T-helper 1 cell treated with Interleukin-12 subunit alpha and Interleukin-12 subunit beta and Interleukin-4 antibody, amounts not matched to agents 30 μg/mL and 1 μg/mL, for 36 hours (primary cell): Measurements from ENCODE around the gene TNNI3K.

Source experiments
- H3K27ac Mint-ChIP-seq: one replicate; pipeline ENCODE4 v1.8.0; 2021; ENCODE audit warnings: mild to moderate bottlenecking, mixed read lengths
- H3K27me3 Mint-ChIP-seq: one replicate; pipeline ENCODE4 v1.8.0; 2021; ENCODE audit warnings: low read depth, mixed read lengths
- H3K36me3 Mint-ChIP-seq: one replicate; pipeline ENCODE4 v1.8.0; 2021; ENCODE audit warnings: low read depth, mixed read lengths
- H3K4me1 Mint-ChIP-seq: one replicate; pipeline ENCODE4 v1.8.0; 2021; ENCODE audit warnings: low read depth, mixed read lengths
- H3K4me3 Mint-ChIP-seq: one replicate; pipeline ENCODE4 v1.8.0; 2021; ENCODE audit warnings: mild to moderate bottlenecking, moderate library complexity, mixed read lengths
- H3K9me3 Mint-ChIP-seq: one replicate; pipeline ENCODE4 v1.8.0; 2021; ENCODE audit warnings: mixed read lengths

TNNI3K gene, protein sequence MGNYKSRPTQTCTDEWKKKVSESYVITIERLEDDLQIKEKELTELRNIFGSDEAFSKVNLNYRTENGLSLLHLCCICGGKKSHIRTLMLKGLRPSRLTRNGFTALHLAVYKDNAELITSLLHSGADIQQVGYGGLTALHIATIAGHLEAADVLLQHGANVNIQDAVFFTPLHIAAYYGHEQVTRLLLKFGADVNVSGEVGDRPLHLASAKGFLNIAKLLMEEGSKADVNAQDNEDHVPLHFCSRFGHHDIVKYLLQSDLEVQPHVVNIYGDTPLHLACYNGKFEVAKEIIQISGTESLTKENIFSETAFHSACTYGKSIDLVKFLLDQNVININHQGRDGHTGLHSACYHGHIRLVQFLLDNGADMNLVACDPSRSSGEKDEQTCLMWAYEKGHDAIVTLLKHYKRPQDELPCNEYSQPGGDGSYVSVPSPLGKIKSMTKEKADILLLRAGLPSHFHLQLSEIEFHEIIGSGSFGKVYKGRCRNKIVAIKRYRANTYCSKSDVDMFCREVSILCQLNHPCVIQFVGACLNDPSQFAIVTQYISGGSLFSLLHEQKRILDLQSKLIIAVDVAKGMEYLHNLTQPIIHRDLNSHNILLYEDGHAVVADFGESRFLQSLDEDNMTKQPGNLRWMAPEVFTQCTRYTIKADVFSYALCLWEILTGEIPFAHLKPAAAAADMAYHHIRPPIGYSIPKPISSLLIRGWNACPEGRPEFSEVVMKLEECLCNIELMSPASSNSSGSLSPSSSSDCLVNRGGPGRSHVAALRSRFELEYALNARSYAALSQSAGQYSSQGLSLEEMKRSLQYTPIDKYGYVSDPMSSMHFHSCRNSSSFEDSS

DNA sequence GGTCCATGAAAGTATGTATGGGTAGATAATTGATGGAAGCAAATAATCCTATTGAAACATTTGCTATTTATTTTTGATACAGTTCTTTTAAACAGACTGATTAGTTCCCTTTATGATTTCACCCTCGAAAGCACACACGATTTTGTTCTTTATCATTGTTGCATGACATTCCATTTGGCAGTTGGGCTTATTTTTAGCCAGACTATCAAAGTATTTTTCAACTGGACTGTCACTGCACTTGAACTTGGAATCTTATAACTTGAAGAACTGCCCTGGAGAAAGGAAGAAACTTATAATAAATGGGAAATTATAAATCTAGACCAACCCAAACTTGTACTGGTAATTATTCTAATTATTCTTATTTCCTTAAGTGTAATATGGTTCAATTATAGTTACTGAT lies at the start of gene TNNI3K:
TNNI3K (plus strand) TSS at position 235 of the 400 bp plus-strand sequence; CDS start at position 300, 65 bp downstream.
- Mint-ChIP-seq H3K9me3 (no peaks in the 10 kb centered on the region), H3K27me3 (no peaks in the 10 kb centered on the region), H3K27ac (no peak within 1 kb of the TSS)

DNA sequence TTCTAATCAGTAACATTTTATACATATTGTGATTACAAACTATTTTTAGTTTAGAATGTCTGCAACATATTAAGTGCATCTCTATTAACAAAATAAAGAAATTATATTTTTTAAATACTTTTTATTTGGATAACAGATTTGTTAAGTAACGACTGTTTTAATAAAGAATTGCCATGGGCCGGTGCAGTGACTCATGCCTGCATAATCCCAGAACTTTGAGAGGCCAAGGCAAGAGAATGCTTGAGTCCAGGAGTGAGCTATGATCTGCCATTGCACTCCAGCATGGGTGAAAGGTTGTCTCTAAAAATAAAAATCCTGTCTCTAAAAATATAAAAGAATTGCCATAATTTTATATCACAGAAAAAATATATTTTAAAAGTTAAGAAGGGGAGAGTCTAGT lies 41.3 kb upstream of the TNNI3K start:
- H3K4me3 Mint-ChIP-seq: no peak overlapping the region
- peaks cover 2% of the 10 kb centered on the region for H3K36me3 Mint-ChIP-seq
- peaks cover 8% of the 10 kb centered on the region for H3K4me1 Mint-ChIP-seq
- H3K27me3 Mint-ChIP-seq: peaks cover 8% of the 10 kb centered on the region
- no peak overlapping the region for H3K27ac Mint-ChIP-seq
- H3K9me3 Mint-ChIP-seq: no peaks in the 10 kb centered on the region

More for the DNA sequence above, at the start of gene TNNI3K:
- no peaks in the 10 kb centered on the region for H3K36me3 Mint-ChIP-seq
- H3K4me1 Mint-ChIP-seq: no peaks in the 10 kb centered on the region
- no peak within 1 kb of the TSS for H3K4me3 Mint-ChIP-seq

DNA sequence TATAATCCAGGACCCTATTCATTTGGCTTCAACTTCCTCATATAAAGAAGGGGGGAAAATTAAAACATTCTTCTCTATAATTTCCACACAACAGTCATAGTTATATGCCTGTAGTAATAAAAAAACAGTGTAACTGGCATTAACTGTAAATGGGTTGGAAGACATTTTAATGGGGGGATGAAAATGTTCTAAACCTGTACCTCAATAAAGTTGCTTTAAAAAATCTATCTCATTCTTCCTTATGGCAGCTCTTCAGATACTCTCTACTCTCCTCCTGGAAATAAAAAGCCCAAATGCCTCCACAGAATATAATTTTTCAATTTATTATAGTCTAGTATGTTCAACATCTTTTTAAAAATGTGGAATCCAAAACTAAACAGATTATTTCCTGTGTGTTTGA lies 39.8 kb upstream of the TNNI3K start:
- no peaks in the 10 kb centered on the region for H3K9me3 Mint-ChIP-seq
- H3K27ac Mint-ChIP-seq: no peak overlapping the region
- H3K36me3 Mint-ChIP-seq: peaks cover 2% of the 10 kb centered on the region
- peaks cover 13% of the 10 kb centered on the region for H3K4me1 Mint-ChIP-seq
- peaks cover 8% of the 10 kb centered on the region for H3K27me3 Mint-ChIP-seq
- H3K4me3 Mint-ChIP-seq: no peak overlapping the region

DNA sequence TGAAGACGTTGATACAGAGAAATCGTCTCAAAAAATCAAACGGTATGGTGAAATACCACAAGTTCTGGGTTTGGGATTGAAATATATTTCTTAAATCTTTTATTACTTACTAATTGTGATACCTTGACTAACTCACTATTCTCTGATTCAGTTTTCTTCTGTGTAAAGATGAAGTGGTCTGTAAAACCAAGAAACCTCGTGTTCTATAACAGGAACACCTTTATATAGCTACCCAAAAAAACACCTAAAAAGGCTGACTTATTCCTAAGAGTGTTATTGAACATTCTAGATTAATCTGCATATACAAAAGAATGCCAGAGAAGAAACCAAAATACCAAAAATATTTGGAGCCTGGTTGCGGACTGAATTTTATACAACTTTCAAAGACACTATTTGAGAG lies 37.9 kb upstream of the TNNI3K start:
- no peaks in the 10 kb centered on the region for H3K9me3 Mint-ChIP-seq
- H3K27me3 Mint-ChIP-seq: peaks cover 8% of the 10 kb centered on the region
- H3K36me3 Mint-ChIP-seq: peaks cover 7% of the 10 kb centered on the region
- peak overlapping the region; percentile 95 for H3K27ac Mint-ChIP-seq
- peaks cover 13% of the 10 kb centered on the region for H3K4me1 Mint-ChIP-seq
- peak overlapping the region; percentile 95 for H3K4me3 Mint-ChIP-seq

DNA sequence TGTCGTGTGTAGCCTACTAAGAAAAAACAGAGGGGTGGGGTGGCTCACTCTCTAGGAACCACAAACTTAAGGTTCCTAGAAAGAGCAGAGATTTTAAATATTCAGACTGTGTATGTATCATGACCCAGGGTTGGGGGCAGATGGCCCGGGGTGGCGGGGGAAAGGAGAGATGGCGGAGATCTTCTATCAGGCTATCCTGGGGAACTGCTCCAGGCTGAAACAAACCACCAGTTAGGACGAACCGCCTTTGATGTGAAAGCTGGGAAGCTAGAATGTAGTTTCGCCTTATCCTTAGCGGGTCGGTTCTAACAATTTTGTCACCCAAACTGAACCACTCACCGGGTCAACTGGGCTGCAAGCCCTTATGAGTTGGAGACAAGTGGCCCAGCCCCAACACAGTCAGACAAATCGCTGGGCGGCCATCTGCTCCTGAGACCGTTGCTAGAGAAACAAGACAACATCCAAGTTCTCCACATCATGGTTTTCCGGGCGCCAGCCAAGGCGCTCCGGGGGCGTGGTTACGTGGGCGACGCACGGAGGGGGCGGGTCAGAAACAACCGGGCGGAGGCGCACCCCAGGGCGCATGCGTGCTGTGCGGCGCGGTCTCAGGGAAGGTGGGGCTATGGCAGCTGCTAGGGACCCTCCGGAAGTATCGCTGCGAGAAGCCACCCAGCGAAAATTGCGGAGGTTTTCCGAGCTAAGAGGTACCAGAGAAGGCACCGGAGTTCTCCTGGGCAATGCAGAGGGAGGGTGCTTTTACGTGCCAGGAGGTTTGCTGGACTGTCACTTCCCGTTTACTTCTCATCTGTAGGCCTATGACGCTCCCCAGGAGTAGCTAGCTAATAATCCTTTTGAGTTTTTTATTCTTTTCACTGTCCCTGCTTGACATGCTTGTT lies 37.3 kb upstream of the TNNI3K start, which contains the start of the genes FPGT and LRRIQ3:
FPGT (plus strand) TSS at position 586 of the 896 bp plus-strand sequence; CDS start at position 623, 37 bp downstream.
LRRIQ3 (minus strand) TSS at position 520 of the 896 bp plus-strand sequence. CDS start 14,492 bp downstream, outside the sequence.
- peak within 1 kb of the TSS; percentile 95 for H3K4me3 Mint-ChIP-seq
- peaks cover 13% of the 10 kb centered on the region for H3K4me1 Mint-ChIP-seq
- no peaks in the 10 kb centered on the region for H3K9me3 Mint-ChIP-seq
- peaks cover 7% of the 10 kb centered on the region for H3K36me3 Mint-ChIP-seq
- peak within 1 kb of the TSS; percentile 95 for H3K27ac Mint-ChIP-seq
- H3K27me3 Mint-ChIP-seq: peaks cover 8% of the 10 kb centered on the region

DNA sequence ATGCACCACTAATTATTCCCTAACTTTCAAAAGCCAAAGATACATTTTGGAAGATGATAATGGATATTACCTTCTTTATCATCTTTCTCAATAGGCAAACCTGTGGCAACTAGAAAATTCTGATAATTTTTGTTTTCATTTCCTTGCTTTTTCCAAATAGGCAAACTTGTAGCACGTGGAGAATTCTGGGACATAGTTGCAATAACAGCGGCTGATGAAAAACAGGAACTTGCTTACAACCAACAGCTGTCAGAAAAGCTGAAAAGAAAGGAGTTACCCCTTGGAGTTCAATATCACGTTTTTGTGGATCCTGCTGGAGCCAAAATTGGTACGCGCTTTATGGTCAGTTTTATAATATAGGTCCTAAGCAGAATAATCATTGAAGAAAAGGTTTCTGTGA lies 35.7 kb upstream of the TNNI3K start:
- Mint-ChIP-seq H3K4me3 (peak overlapping the region; percentile 95), H3K36me3 (peaks cover 7% of the 10 kb centered on the region), H3K4me1 (peaks cover 13% of the 10 kb centered on the region), H3K27me3 (peaks cover 8% of the 10 kb centered on the region), H3K27ac (no peak overlapping the region), H3K9me3 (no peaks in the 10 kb centered on the region)

DNA sequence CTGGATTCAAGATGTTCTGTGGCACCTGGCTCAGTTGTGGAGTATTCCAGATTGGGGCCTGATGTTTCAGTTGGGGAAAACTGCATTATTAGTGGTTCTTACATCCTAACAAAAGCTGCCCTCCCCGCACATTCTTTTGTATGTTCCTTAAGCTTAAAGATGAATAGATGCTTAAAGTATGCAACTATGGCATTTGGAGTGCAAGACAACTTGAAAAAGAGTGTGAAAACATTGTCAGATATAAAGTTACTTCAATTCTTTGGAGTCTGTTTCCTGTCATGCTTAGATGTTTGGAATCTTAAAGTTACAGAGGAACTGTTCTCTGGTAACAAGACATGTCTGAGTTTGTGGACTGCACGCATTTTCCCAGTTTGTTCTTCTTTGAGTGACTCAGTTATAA lies 29.9 kb upstream of the TNNI3K start:
- Mint-ChIP-seq H3K4me3 (no peak overlapping the region), H3K27ac (no peak overlapping the region), H3K4me1 (peaks cover 2% of the 10 kb centered on the region), H3K36me3 (peaks cover 5% of the 10 kb centered on the region), H3K9me3 (no peaks in the 10 kb centered on the region), H3K27me3 (no peaks in the 10 kb centered on the region)

DNA sequence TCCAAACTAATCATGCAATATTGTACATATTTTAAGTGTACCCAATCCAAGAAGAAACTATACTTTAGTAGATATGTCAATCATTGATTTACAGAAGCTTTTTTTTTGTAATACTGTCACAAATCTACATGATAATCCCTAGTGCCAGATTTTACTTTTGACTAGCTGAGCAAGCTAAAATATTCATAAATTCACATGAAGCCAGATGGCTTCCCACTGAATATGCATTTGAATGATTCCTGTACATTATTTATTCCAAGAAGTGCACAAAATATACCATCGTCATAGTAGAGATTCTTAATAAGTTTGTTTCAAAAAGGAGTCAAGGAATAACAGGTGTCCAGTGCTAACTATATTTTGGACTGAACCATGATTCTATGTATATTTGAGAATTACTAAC lies 20.0 kb upstream of the TNNI3K start:
- Mint-ChIP-seq H3K27me3 (no peaks in the 10 kb centered on the region), H3K9me3 (peaks cover 8% of the 10 kb centered on the region), H3K36me3 (no peaks in the 10 kb centered on the region), H3K4me3 (no peak overlapping the region), H3K27ac (no peak overlapping the region), H3K4me1 (no peaks in the 10 kb centered on the region)

DNA sequence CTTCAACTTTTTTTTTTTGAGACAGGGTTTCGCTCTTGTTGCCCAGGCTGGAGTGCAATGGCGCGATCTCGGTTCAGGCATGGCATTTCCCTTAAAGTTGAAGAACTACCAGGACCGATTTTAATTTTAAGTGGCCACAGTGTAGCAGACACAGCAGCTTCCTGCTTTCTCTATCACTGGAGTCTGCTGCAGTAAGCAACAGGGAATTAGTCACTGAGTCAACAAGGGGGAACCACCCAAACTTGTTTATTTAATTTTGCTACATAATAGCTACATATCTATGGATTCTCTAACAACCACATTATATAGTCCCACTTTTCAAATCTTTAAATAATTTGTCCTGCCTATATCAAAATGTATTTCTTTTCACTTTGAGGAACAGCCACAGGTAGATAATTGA lies 12.5 kb upstream of the TNNI3K start:
- Mint-ChIP-seq H3K4me3 (no peak overlapping the region), H3K9me3 (peaks cover 20% of the 10 kb centered on the region), H3K27me3 (no peaks in the 10 kb centered on the region), H3K36me3 (no peaks in the 10 kb centered on the region), H3K27ac (no peak overlapping the region), H3K4me1 (no peaks in the 10 kb centered on the region)

DNA sequence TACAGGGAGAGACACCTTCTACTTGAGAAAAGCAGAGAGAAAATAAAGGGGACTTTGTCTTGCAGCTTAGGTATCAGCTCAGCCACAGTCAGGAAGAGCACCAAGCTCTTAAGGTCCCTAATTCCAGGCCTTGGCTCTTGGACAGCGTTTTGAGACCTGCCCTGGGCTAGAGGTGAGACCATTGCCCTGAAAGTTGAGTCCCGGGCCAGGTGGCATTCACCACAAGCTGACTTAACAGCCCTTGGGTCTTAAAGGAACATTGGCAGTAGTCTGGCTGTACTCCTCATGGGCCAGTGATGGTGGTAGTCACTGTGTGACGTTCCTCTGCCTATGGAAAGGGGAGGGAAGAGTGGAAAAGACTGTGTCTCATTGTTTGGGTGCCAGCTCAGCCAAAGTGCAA lies 11.7 kb upstream of the TNNI3K start:
- Mint-ChIP-seq H3K4me3 (no peak overlapping the region), H3K27ac (no peak overlapping the region), H3K4me1 (no peaks in the 10 kb centered on the region), H3K27me3 (no peaks in the 10 kb centered on the region), H3K36me3 (no peaks in the 10 kb centered on the region), H3K9me3 (peaks cover 20% of the 10 kb centered on the region)

DNA sequence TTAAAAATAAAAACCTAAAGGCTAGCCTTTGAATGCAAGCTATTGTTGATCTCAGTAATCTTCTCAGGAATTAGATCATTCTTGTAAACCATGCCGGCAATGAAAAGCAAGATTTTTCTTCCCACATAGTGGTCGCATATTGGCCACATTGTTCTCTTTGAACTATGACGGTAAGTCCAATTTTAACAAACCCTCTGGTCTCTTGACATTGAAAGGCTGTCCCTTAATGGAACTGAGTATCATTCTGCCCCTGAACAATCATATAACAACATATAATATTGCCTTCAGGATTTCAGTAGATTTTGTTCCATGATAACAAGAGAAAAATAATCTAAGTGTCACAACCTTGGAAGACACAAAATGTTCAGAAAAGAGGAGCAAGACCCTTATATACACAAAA lies 1.3 kb downstream of the TNNI3K start:
- Mint-ChIP-seq H3K9me3 (no peaks in the 10 kb centered on the region), H3K4me1 (no peaks in the 10 kb centered on the region), H3K4me3 (no peak overlapping the region), H3K27ac (no peak overlapping the region), H3K27me3 (no peaks in the 10 kb centered on the region), H3K36me3 (no peaks in the 10 kb centered on the region)

DNA sequence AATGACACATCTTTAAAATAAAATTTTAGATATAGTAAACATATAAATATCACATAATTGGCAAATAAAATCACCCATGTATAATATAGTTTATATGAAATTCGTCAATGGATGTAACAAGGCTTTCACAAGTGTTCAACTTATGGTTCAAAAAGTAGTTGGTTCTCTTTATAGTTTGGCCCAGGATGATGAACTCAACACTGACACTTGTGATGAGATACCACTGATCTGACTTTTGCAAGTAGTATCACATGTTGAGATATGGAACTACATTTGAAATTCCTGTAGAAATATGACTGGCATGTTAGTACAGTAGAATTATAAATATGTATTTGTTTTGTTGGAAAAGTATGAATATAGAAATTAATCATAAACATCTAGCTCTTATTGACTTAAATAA lies 1.8 kb downstream of the TNNI3K start:
- no peaks in the 10 kb centered on the region for H3K36me3 Mint-ChIP-seq
- H3K27ac Mint-ChIP-seq: no peak overlapping the region
- H3K27me3 Mint-ChIP-seq: no peaks in the 10 kb centered on the region
- H3K4me3 Mint-ChIP-seq: no peak overlapping the region
- no peaks in the 10 kb centered on the region for H3K4me1 Mint-ChIP-seq
- no peaks in the 10 kb centered on the region for H3K9me3 Mint-ChIP-seq

DNA sequence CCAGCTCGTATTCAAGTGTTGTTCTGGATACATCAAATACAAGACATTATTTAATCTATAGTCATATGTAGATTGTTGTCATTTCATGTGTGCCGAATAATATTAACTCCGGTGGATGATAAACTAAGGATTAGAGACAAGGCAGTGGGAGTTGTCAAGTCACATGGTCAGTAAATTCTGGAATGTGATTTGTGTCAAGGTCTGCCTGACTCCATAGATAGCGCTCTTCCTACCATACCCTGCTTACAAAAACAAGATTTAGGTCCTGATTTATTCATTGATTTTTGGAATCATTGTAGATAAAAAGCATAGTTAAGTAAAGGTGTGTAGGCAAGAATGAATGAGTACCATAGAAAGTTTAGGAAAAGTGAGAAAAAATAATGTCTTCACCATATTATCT lies 2.6 kb downstream of the TNNI3K start:
- Mint-ChIP-seq H3K36me3 (no peaks in the 10 kb centered on the region), H3K4me1 (no peaks in the 10 kb centered on the region), H3K4me3 (no peak overlapping the region), H3K27me3 (no peaks in the 10 kb centered on the region), H3K27ac (no peak overlapping the region), H3K9me3 (no peaks in the 10 kb centered on the region)

DNA sequence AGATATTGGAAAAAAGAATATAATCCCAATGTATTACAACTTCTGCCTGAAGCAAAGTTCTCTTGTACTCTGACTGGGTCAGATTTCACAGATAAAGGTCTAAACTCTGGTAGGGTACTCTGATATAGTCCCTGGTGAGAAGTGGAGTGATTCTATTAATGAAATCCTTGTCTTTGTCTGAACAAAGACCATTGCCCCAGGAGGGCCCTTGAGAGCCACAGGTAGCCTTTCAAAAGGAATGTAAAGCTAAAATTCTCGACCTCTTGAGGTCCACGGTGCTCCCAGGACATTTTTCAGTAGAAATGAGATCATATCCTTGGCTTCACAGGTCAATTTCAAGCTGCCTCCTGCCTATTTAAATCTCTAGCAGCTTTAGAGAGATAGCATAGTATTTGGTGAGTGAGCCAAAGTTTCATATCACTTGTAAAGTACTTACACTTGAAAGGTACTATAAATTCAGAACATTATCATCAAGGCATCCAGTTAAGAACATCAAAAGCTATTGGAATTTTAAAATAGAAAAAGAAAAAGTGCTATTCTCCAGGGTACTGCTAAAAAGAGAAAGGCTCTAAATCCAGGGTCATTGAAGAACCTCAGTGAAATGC lies 10.1 kb downstream of the TNNI3K start:
- H3K36me3 Mint-ChIP-seq: no peaks in the 10 kb centered on the region
- no peaks in the 10 kb centered on the region for H3K27me3 Mint-ChIP-seq
- H3K27ac Mint-ChIP-seq: no peak overlapping the region
- H3K4me3 Mint-ChIP-seq: no peak overlapping the region
- no peaks in the 10 kb centered on the region for H3K4me1 Mint-ChIP-seq
- H3K9me3 Mint-ChIP-seq: no peaks in the 10 kb centered on the region
